ENCODE results near the gene PIMREG. TPM values are rescaled to one million over a fixed set of nuclear protein-coding genes. Genes with fewer than 3 reads are reported as not detected.

Gene PIMREG
- total RNA-seq, 1 donor from 2014 or later = not detected

- peaks cover 7% of the 10 kb centered on the region for H3K27me3 ChIP-seq
- no peaks in the 10 kb centered on the region for H3K9me3 ChIP-seq
- H3K4me3 ChIP-seq = no peak overlapping the region
- no peak overlapping the region for H3K27ac ChIP-seq
- H3K36me3 ChIP-seq = no peaks in the 10 kb centered on the region
- TF ChIP-seq CTCF (IDR thresholded peaks at IDR 0.05) = no peak
- peaks cover 0 to 2% of the 10 kb centered on the region in 2 donors for H3K4me1 ChIP-seq
- intact Hi-C loops (cut with DNase I) = no loop called here
- DNase-seq (ENCODE audit: low spot score in 2 of 2) = no peak
These were observed 14.2 kb downstream of the PIMREG start for GRCh38 chr17:6458460-6458950.

- H3K36me3 ChIP-seq = no peaks in the 10 kb centered on the region
- intact Hi-C loops (cut with DNase I) = no loop called here
- H3K4me1 ChIP-seq = no peaks in the 10 kb centered on the region
- TF ChIP-seq CTCF (IDR thresholded peaks at IDR 0.05) = no peak
- no peak for DNase-seq (ENCODE audit: low spot score in 2 of 2)
- H3K27me3 ChIP-seq = no peaks in the 10 kb centered on the region
- H3K4me3 ChIP-seq = no peak overlapping the region
- no peak overlapping the region for H3K27ac ChIP-seq
- no peaks in the 10 kb centered on the region for H3K9me3 ChIP-seq
These were observed 16.4 kb downstream of the PIMREG start for GRCh38 chr17:6460531-6461161.

- no peak for TF ChIP-seq CTCF (IDR thresholded peaks at IDR 0.05)
- H3K36me3 ChIP-seq = no peaks in the 10 kb centered on the region
These were observed 17.0 kb downstream of the PIMREG start for GRCh38 chr17:6461246-6461645.

GRCh38 chr17:6461792-6462524, 17.7 kb downstream of the PIMREG start:
- no peak for DNase-seq (ENCODE audit: low spot score in 2 of 2)
- TF ChIP-seq CTCF (IDR thresholded peaks at IDR 0.05) = no peak
- no peak overlapping the region for H3K4me3 ChIP-seq
- H3K36me3 ChIP-seq = no peaks in the 10 kb centered on the region
- H3K4me1 ChIP-seq = no peaks in the 10 kb centered on the region
- H3K27ac ChIP-seq = no peak overlapping the region
- H3K27me3 ChIP-seq = no peaks in the 10 kb centered on the region
- no peaks in the 10 kb centered on the region for H3K9me3 ChIP-seq
- intact Hi-C loops (cut with DNase I) = no loop called here

More at GRCh38 chr17:6461246-6461645, 17.0 kb downstream of the PIMREG start:
- H3K27ac ChIP-seq = no peak overlapping the region
- H3K27me3 ChIP-seq = no peaks in the 10 kb centered on the region
- no peaks in the 10 kb centered on the region for H3K9me3 ChIP-seq
- no peak overlapping the region for H3K4me3 ChIP-seq
- intact Hi-C loops (cut with DNase I) = no loop called here
- H3K4me1 ChIP-seq = no peaks in the 10 kb centered on the region
- no peak for DNase-seq (ENCODE audit: low spot score in 2 of 2)

- Histone ChIP-seq H3K27me3 (no peaks in the 10 kb centered on the region), H3K9me3 (peaks cover 0 to 2% of the 10 kb centered on the region in 2 donors), H3K36me3 (no peaks in the 10 kb centered on the region), H3K4me3 (no peak overlapping the region), H3K4me1 (no peaks in the 10 kb centered on the region), H3K27ac (no peak overlapping the region)
- DNase-seq (ENCODE audit: low spot score in 2 of 2) = no peak
- intact Hi-C loops (cut with DNase I) = no loop called here
- TF ChIP-seq CTCF (IDR thresholded peaks at IDR 0.05) = no peak
These were observed 18.4 kb downstream of the PIMREG start for GRCh38 chr17:6462692-6463091.

Measured in ascending aorta (tissue), 2 donors.